GM12874 (cell line): Measurements from ENCODE around the gene AVEN.

Source experiments
- TF ChIP-seq, protein P1 (sequence below): IDR thresholded peaks from 2 replicates; pipeline ENCODE4 v1.5.1; 2011; ENCODE audit warnings: low read depth, mild to moderate bottlenecking, control low read depth, low read length, moderate library complexity; ENCODE audit not compliant: insufficient read depth

The AVEN gene

DNA sequence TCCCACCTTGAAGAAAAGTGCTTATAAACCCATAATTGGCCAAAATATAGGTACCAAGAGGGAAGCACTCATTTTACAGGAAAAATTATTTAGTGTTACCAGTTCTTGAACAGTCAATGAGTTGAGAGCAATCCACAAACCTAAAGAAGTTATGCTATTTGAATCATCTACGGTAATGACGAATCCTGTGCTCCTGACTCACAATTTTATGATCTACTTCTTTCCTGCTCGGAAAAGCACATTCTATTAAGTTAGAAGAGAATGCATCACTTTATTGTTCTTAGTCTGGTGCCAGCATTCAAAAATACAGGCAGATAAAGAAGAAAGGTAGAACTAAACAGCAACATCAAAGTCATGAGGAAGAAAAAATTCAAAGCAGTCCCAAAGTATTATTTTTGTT lies 37.5 kb downstream of the AVEN start:
- TF ChIP-seq, protein P1, sequence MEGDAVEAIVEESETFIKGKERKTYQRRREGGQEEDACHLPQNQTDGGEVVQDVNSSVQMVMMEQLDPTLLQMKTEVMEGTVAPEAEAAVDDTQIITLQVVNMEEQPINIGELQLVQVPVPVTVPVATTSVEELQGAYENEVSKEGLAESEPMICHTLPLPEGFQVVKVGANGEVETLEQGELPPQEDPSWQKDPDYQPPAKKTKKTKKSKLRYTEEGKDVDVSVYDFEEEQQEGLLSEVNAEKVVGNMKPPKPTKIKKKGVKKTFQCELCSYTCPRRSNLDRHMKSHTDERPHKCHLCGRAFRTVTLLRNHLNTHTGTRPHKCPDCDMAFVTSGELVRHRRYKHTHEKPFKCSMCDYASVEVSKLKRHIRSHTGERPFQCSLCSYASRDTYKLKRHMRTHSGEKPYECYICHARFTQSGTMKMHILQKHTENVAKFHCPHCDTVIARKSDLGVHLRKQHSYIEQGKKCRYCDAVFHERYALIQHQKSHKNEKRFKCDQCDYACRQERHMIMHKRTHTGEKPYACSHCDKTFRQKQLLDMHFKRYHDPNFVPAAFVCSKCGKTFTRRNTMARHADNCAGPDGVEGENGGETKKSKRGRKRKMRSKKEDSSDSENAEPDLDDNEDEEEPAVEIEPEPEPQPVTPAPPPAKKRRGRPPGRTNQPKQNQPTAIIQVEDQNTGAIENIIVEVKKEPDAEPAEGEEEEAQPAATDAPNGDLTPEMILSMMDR, result no peak

DNA sequence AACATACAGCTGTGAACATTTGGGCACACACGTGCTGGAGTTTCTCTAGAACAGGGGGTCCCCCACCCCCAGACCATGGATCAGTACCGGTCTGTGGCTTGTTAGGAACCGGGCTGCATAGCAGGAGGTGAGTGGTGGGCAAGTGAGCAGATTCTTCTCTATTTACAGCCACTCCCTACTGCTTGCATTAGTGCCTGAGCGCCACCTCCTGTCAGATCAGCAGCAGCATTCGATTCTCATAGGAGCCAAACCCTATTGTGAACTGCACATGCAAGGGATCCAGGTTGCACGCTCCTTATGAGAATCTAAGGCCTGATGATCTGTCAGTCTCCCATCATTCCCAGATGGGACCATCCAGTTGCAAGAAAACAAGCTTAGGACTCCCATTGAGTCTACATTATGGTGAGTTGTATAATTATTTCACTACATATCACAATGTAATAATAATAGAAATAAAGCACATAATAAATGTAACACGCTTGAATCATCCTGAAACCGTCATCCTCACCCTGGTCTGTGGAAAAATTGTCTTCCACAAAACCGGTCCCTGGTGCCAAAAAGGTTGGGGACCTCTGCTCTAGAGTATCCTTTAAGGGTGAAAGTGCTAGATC lies 44.9 kb downstream of the AVEN start:
- TF ChIP-seq, protein P1, result peak; percentile 61

DNA sequence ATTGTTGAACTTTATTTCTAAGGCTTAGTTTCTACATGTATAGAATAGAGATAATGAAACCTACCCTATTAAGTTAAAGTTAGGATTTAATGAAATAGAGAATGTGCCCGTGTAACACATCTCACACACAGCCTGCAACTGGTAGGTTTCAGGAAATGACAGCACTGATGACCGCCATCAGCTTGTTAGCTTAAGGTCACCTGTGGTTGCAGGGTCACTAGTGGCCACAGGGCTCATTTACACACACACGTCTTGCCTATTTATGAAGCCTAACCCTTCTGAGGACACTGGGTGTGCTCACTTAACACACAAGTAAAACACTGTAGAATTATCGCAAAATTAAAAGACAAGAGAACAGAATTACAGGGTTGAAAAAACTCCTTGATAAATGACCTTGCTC lies 50.6 kb downstream of the AVEN start:
- TF ChIP-seq, protein P1, result no peak

DNA sequence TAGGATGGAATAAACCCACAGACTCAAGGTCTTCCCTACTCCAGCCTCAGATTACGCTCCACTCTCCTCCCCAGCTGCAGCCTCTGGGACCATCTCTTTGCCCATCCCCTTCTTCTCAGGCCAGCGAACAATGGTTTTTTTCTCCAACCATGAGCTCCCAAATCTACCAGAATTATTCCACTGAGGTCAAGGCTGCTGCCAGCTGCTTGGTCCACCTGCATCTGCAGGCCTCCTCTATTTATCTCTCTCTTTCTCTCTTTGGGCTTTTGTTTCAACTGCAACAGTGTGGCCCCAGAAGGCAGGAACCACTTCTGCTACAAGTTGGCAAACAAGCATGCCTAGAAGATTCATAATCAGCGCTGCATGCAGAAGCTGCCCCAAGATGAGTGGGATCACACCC lies 51.6 kb downstream of the AVEN start:
- TF ChIP-seq, protein P1, result no peak

DNA sequence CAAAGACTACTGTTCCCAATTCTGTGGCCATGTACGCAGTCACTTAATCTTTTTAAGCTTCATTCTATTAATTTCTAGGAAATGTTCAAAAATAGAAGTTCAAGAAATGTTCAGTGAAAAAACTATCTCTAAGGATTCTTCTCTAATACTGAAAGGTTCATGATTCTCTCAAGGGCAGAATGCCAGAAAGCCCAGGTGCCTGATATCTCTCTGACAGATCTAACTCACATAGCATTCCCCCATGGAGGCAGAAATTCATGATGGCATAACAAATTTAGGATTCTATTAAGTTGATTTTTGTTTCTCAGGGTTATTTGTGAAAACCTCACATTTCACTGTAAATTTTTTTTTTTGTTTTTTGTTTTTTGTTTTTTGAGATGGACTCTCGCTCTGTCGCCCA lies 53.3 kb downstream of the AVEN start:
- TF ChIP-seq, protein P1, result no peak

DNA sequence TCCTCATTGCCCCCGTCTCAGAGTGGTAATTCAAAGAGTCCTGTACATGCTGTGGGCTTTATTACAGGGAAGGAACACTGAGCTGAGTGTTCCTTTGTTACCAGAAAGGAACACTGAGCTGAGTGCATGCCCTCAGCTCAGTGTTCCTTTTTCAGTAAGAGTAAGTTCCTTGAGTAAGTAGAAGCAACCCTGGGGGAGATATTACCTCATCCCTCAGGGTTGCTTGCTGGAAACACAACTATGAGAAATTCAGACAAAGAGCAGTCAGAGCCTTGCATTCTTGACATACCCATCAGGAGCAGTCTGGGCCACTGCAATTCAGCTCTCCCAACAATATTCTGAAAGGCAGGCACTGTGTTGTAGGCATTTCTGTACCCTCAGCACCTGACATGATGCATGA lies 53.7 kb downstream of the AVEN start:
- TF ChIP-seq, protein P1, result no peak

DNA sequence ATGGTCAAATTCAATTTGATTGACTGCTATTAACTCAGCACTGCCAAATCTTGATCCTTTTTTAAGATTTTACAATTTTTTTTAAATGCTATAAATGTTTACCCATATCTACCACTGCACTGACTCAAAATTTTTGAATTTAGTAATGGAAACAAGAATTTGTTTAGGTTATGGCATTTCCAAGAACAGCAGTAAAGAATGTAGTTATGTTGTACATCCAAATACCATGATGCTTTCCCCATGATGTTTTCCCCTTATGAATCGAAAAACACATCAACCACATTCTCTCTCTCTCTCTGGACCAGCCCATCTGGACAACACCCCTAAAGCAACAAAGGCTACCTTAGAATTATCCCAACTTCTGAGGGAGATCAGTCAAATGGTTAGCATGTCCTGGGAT lies 56.5 kb downstream of the AVEN start:
- TF ChIP-seq, protein P1, result no peak
